Loucy (cell line): ENCODE data around the gene HEG1.

Experiments
- H2AFZ ChIP-seq: fragments of 200-600 bp; sonication (generic); 2 replicates; pipeline ENCODE4 v1.6.0; 2016; ENCODE audit warnings: antibody characterized with exemption, mild to moderate bottlenecking, low read length, moderate library complexity
- H3F3A ChIP-seq: fragments of 200-600 bp; 2 replicates; pipeline ENCODE4 v1.6.0; 2016; ENCODE audit warnings: antibody characterized with exemption, low read depth, mild to moderate bottlenecking
- H3K27me3 ChIP-seq: fragments of 200-600 bp; sonication (generic); 2 replicates; pipeline ENCODE4 v1.6.1; 2014; ENCODE audit warnings: low read length, mild to moderate bottlenecking; ENCODE audit not compliant: insufficient read depth, poor library complexity, severe bottlenecking
- H3K36me3 ChIP-seq: fragments of 200-600 bp; sonication (generic); 2 replicates; pipeline ENCODE4 v1.6.1; 2016; ENCODE audit warnings: low read length; ENCODE audit not compliant: insufficient read depth
- H3K4me1 ChIP-seq: fragments of 200-600 bp; sonication (generic); 2 replicates; pipeline ENCODE4 v1.5.1; 2014; ENCODE audit warnings: low read length, mild to moderate bottlenecking; ENCODE audit not compliant: insufficient read depth, poor library complexity, severe bottlenecking
- H3K4me2 ChIP-seq: fragments of 200-600 bp; sonication (generic); 2 replicates; pipeline ENCODE4 v1.6.0; 2014; ENCODE audit warnings: antibody characterized with exemption, low read length, low read depth, mild to moderate bottlenecking; ENCODE audit not compliant: poor library complexity, severe bottlenecking
- H3K4me3 ChIP-seq: fragments of 200-600 bp; sonication (generic); 2 replicates; pipeline ENCODE4 v1.5.1; 2014; ENCODE audit warnings: low read length, mild to moderate bottlenecking, mixed read lengths; ENCODE audit not compliant: poor library complexity, severe bottlenecking
- H3K79me2 ChIP-seq: fragments of 200-600 bp; sonication (generic); 2 replicates; pipeline ENCODE4 v1.6.1; 2014; ENCODE audit warnings: low read length; ENCODE audit not compliant: insufficient read depth
- H3K9ac ChIP-seq: fragments of 200-600 bp; sonication (generic); 2 replicates; pipeline ENCODE4 v1.6.0; 2014; ENCODE audit warnings: mild to moderate bottlenecking, low read depth, low read length, moderate library complexity; ENCODE audit not compliant: poor library complexity, severe bottlenecking
- H3K9me2 ChIP-seq: fragments of 200-600 bp; sonication (generic); replicated peaks from 2 replicates; pipeline ENCODE4 v1.6.1; 2016; ENCODE audit warnings: low read depth, low read length, mixed read lengths
- H3K9me3 ChIP-seq: fragments of 200-600 bp; sonication (generic); 2 replicates; pipeline ENCODE4 v1.6.1; 2014; ENCODE audit warnings: mild to moderate bottlenecking, antibody characterized with exemption, low read length, low read depth; ENCODE audit not compliant: insufficient read depth
- H4K20me1 ChIP-seq: fragments of 200-600 bp; sonication (generic); 2 replicates; pipeline ENCODE4 v1.6.0; 2014; ENCODE audit warnings: antibody characterized with exemption, low read length, mild to moderate bottlenecking; ENCODE audit not compliant: insufficient read depth, poor library complexity, severe bottlenecking
- EZH2phosphoT487 ChIP-seq: fragments of 200-600 bp; IDR thresholded peaks from 2 replicates; pipeline ENCODE4 v1.6.1; 2018; ENCODE audit warnings: antibody characterized with exemption, mild to moderate bottlenecking, moderate library complexity, borderline replicate concordance
- TF ChIP-seq, protein P1 (sequence below): fragments of 200-600 bp; sonication (generic); conservative IDR thresholded peaks from 2 replicates; pipeline ENCODE4 v1.5.1; 2014; ENCODE audit warnings: mild to moderate bottlenecking, antibody characterized with exemption, low read length

The HEG1 gene

GRCh38 chr3:124999897-125000435 lies 55.8 kb downstream of the HEG1 start:
- no peaks in the 10 kb centered on the region for H3K79me2 ChIP-seq
- H3K36me3 ChIP-seq: peaks cover 26% of the 10 kb centered on the region; the same call in 1 of the 2 replicates
- H3K9ac ChIP-seq: no peak overlapping the region
- H3K4me1 ChIP-seq: no peaks in the 10 kb centered on the region
- no peak overlapping the region for H2AFZ ChIP-seq
- no peak overlapping the region for H3K4me2 ChIP-seq
- H3K9me3 ChIP-seq: no peaks in the 10 kb centered on the region
- no peaks in the 10 kb centered on the region for H4K20me1 ChIP-seq
- H3K9me2 ChIP-seq: no peaks in the 10 kb centered on the region
- H3F3A ChIP-seq: no peaks in the 10 kb centered on the region
- no peak overlapping the region for H3K4me3 ChIP-seq
- TF ChIP-seq, protein P1, sequence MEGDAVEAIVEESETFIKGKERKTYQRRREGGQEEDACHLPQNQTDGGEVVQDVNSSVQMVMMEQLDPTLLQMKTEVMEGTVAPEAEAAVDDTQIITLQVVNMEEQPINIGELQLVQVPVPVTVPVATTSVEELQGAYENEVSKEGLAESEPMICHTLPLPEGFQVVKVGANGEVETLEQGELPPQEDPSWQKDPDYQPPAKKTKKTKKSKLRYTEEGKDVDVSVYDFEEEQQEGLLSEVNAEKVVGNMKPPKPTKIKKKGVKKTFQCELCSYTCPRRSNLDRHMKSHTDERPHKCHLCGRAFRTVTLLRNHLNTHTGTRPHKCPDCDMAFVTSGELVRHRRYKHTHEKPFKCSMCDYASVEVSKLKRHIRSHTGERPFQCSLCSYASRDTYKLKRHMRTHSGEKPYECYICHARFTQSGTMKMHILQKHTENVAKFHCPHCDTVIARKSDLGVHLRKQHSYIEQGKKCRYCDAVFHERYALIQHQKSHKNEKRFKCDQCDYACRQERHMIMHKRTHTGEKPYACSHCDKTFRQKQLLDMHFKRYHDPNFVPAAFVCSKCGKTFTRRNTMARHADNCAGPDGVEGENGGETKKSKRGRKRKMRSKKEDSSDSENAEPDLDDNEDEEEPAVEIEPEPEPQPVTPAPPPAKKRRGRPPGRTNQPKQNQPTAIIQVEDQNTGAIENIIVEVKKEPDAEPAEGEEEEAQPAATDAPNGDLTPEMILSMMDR: no peak
- TF ChIP-seq EZH2phosphoT487: no peak
- no peaks in the 10 kb centered on the region for H3K27me3 ChIP-seq

GRCh38 chr3:124999317-124999716 lies 56.5 kb downstream of the HEG1 start:
- H3K27me3 ChIP-seq: no peaks in the 10 kb centered on the region
- no peak overlapping the region for H2AFZ ChIP-seq
- TF ChIP-seq, protein P1: no peak
- TF ChIP-seq EZH2phosphoT487: no peak
- H3K4me2 ChIP-seq: no peak overlapping the region
- no peaks in the 10 kb centered on the region for H3K9me3 ChIP-seq
- H3K79me2 ChIP-seq: no peaks in the 10 kb centered on the region
- H3K4me1 ChIP-seq: no peaks in the 10 kb centered on the region
- H3K4me3 ChIP-seq: no peak overlapping the region
- H4K20me1 ChIP-seq: no peaks in the 10 kb centered on the region
- H3F3A ChIP-seq: no peaks in the 10 kb centered on the region
- no peak overlapping the region for H3K9ac ChIP-seq
- no peaks in the 10 kb centered on the region for H3K9me2 ChIP-seq
- H3K36me3 ChIP-seq: peaks cover 28% of the 10 kb centered on the region; the same call in 1 of the 2 replicates

GRCh38 chr3:124998247-124998630 lies 57.6 kb downstream of the HEG1 start:
- H2AFZ ChIP-seq: no peak overlapping the region
- peaks cover 25% of the 10 kb centered on the region; the same call in 1 of the 2 replicates for H3K36me3 ChIP-seq
- no peaks in the 10 kb centered on the region for H3K9me3 ChIP-seq
- TF ChIP-seq, protein P1: no peak
- no peak for TF ChIP-seq EZH2phosphoT487
- H3K4me1 ChIP-seq: no peaks in the 10 kb centered on the region
- no peak overlapping the region for H3K4me3 ChIP-seq
- no peaks in the 10 kb centered on the region for H4K20me1 ChIP-seq
- no peaks in the 10 kb centered on the region for H3F3A ChIP-seq
- no peaks in the 10 kb centered on the region for H3K27me3 ChIP-seq
- H3K9ac ChIP-seq: no peak overlapping the region
- no peaks in the 10 kb centered on the region for H3K79me2 ChIP-seq
- H3K9me2 ChIP-seq: no peaks in the 10 kb centered on the region
- no peak overlapping the region for H3K4me2 ChIP-seq
